GM12865 (cell line): ENCODE data around the gene DNAJB1.
A peak's percentile ranks its signal among the peaks of the same experiment; 100 is the strongest.

Experiments used
- DNase-seq: peaks from one replicate; pipeline ENCODE4 v3.0.0; 2010; ENCODE audit warnings: low read depth
- H3K4me3 ChIP-seq: 2 replicates; pipeline ENCODE4 v1.5.1; 2011; ENCODE audit warnings: mild to moderate bottlenecking, low read depth, low read length, control low read depth
- TF ChIP-seq, protein P1 (sequence below): IDR thresholded peaks from 2 replicates; pipeline ENCODE4 v1.5.1; 2011; ENCODE audit warnings: low read length, control low read depth, low read depth, inconsistent platforms; ENCODE audit not compliant: insufficient read depth; ENCODE audit errors: missing control alignments

DNAJB1 gene

DNA sequence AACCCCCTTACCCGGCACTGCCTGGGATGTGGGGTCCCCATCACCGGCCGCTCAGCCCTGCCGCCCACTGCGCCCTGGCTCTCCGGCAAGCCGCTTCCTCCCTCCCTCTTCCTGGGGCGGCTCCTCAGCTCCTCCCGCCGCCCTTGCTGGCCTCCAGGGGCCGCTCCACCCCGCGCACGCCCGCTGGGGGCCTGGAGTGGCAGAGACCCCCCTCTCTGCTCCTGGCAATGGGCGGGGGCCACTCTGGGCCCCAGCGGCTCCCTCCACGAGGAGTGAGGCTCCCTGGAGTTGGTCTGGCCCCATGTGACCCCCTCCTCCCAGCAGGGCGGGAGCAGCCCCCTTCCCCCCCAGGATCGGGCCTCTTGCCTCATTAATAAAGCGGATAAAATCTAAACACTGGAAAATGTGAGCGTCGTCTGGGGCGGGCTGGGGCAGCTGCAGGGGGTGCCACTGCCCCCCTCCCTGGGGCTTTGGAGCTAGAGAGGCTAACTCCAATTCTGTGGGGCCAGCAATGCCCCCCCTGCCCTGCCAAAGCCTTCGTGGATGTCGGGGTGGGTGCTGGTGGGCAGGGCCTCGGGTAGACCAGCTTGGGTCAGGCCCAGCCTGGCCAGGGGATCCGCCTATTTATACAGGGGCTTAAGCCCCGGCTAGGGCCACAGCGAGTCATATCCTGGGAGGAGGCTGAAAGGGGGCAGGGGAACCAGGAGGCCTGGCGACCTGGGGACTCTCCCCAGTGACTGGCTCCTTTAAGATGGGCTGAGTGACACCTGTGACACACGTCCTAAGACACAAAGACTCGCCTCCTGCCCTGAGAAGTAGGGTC lies 42.7 kb downstream of the DNAJB1 start, which contains the start of gene PTGER1:
PTGER1 (minus strand) TSS at position 104 of the 823 bp plus-strand sequence. CDS start 1,034 bp downstream, outside the sequence.
- no peak within 1 kb of the TSS for H3K4me3 ChIP-seq
- DNase-seq: no peak
- TF ChIP-seq, protein P1, sequence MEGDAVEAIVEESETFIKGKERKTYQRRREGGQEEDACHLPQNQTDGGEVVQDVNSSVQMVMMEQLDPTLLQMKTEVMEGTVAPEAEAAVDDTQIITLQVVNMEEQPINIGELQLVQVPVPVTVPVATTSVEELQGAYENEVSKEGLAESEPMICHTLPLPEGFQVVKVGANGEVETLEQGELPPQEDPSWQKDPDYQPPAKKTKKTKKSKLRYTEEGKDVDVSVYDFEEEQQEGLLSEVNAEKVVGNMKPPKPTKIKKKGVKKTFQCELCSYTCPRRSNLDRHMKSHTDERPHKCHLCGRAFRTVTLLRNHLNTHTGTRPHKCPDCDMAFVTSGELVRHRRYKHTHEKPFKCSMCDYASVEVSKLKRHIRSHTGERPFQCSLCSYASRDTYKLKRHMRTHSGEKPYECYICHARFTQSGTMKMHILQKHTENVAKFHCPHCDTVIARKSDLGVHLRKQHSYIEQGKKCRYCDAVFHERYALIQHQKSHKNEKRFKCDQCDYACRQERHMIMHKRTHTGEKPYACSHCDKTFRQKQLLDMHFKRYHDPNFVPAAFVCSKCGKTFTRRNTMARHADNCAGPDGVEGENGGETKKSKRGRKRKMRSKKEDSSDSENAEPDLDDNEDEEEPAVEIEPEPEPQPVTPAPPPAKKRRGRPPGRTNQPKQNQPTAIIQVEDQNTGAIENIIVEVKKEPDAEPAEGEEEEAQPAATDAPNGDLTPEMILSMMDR: no peak

GRCh38 chr19:14474827-14475226 lies 43.4 kb downstream of the DNAJB1 start:
- no peak overlapping the region for H3K4me3 ChIP-seq
- no peak for DNase-seq
- TF ChIP-seq, protein P1: no peak

GRCh38 chr19:14473978-14474578 lies 44.1 kb downstream of the DNAJB1 start:
- TF ChIP-seq, protein P1: no peak
- no peak overlapping the region for H3K4me3 ChIP-seq
- no peak for DNase-seq

- DNase-seq: no peak
- H3K4me3 ChIP-seq: no peak overlapping the region
- TF ChIP-seq, protein P1: no peak
Observed at GRCh38 chr19:14473073-14473977, 44.9 kb downstream of the DNAJB1 start.

DNA sequence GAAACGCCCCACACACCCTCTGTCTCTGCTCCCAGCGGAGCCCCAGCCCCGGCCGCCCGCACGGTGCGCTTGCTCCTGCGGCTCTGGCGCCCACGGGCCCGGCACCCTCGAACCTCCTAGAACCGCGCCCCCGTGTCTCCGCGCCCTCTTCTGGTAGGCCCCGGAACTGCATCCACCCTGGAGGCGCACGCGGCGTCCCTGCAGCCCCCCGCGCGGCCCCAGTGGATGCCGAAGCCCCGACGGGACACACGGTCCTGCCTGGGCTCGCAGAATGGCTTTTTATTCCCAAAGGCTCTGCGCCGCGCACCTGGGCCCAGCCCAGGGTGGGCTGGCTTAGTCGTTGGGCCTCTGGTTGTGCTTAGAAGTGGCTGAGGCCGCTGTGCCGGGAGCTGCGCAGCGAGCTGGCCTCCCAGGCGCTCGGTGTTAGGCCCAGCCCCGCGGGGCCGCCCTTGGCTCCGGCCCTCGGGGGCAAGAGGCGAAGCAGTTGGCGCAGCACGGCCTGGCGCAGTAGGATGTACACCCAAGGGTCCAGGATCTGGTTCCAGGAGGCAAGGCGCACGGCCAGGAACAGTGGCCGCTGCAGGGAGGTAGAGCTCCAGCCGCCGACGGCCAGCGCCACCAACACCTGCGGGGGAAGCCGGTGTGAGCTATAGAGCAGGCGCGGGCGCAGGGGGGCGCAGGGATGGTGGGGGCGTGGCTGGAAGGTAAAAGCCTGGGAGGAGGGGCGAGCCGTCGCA lies 45.8 kb downstream of the DNAJB1 start:
- DNase-seq: peak; percentile 78
- no peak overlapping the region for H3K4me3 ChIP-seq
- TF ChIP-seq, protein P1: peak; percentile 95

- TF ChIP-seq, protein P1: no peak
- H3K4me3 ChIP-seq: no peak overlapping the region
- DNase-seq: no peak
Observed at GRCh38 chr19:14471436-14472187, 46.6 kb downstream of the DNAJB1 start.
